WTC11 (cell line): ENCODE measurements around the gene GPR26. TPM values are rescaled to one million over a fixed set of nuclear protein-coding genes. Genes with fewer than 3 reads are reported as not detected.

Source experiments
- ATAC-seq: fragments of 200-7000 bp; cut with Tn5 transposase; 2 replicates; pipeline ENCODE4 v1.10.0; 2021; ENCODE audit warnings: mild to moderate bottlenecking, moderate library complexity
- Bru-seq: library from RNA; stranded (reverse); fragments of 400-500 nt; gene quantifications from one replicate; lab custom pipeline; 2021; lab: Mats Ljungman, UMichigan
- CTCF ChIA-PET: fragments of 300-600 bp; sonication (Branson Sonifier 250); formaldehyde crosslinking; loops from one replicate; lab custom pipeline; 2021; ENCODE audit warnings: antibody characterized with exemption; lab: Charles Lee
- POLR2A ChIA-PET: fragments of 350-600 bp; sonication (Branson Sonifier 250); formaldehyde crosslinking; loops from one replicate; lab custom pipeline; 2021; ENCODE audit warnings: antibody characterized with exemption; lab: Charles Lee
- DNase-seq: peaks from one replicate; pipeline ENCODE4 v3.0.0; 2021; ENCODE audit warnings: low spot score
- H3K27ac Mint-ChIP-seq: 2 replicates; pipeline ENCODE4 v1.8.0; 2021; ENCODE audit warnings: mixed read lengths
- H3K27me3 Mint-ChIP-seq: 2 replicates; pipeline ENCODE4 v1.8.0; 2021; ENCODE audit warnings: low read depth, mild to moderate bottlenecking, moderate library complexity, mixed read lengths
- H3K36me3 Mint-ChIP-seq: 2 replicates; pipeline ENCODE4 v1.8.0; 2021; ENCODE audit warnings: mixed read lengths
- H3K4me1 Mint-ChIP-seq: 2 replicates; pipeline ENCODE4 v1.8.0; 2022; ENCODE audit warnings: mixed read lengths
- H3K4me3 Mint-ChIP-seq: 2 replicates; pipeline ENCODE4 v1.8.0; 2021; ENCODE audit warnings: mild to moderate bottlenecking, moderate library complexity, mixed read lengths
- H3K9me3 Mint-ChIP-seq: 2 replicates; pipeline ENCODE4 v1.8.0; 2021; ENCODE audit warnings: mixed read lengths
- ELF4 ChIP-seq: sonication (generic); formaldehyde crosslinking; IDR thresholded peaks from 2 replicates; pipeline ENCODE4 v1.8.1; 2022; ENCODE audit warnings: low read depth, mild to moderate bottlenecking, moderate library complexity, missing genetic modification reagents
- ESRRA ChIP-seq: sonication (generic); formaldehyde crosslinking; IDR thresholded peaks from 2 replicates; pipeline ENCODE4 v1.8.1; 2022; ENCODE audit warnings: mild to moderate bottlenecking, missing genetic modification reagents, borderline replicate concordance
- FOXK1 ChIP-seq: sonication (generic); formaldehyde crosslinking; IDR thresholded peaks from 2 replicates; pipeline ENCODE4 v1.8.0; 2022; ENCODE audit warnings: mild to moderate bottlenecking, moderate library complexity, missing genetic modification reagents
- PRRX2 ChIP-seq: fragments of 250-450 bp; sonication (Bioruptor Pico); IDR thresholded peaks from 2 replicates; pipeline ENCODE4 v1.8.0; 2021; ENCODE audit warnings: mild to moderate bottlenecking
- SMAD3 ChIP-seq: sonication (generic); formaldehyde crosslinking; IDR thresholded peaks from 2 replicates; pipeline ENCODE4 v1.8.0; 2022; ENCODE audit warnings: missing genetic modification reagents, mild to moderate bottlenecking, borderline replicate concordance
- SP1 ChIP-seq: sonication (generic); formaldehyde crosslinking; conservative IDR thresholded peaks from 2 replicates; pipeline ENCODE4 v1.8.1; 2022; ENCODE audit warnings: missing genetic modification reagents
- TCF7 ChIP-seq: sonication (generic); formaldehyde crosslinking; IDR thresholded peaks from 2 replicates; pipeline ENCODE4 v1.8.0; 2022; ENCODE audit warnings: mild to moderate bottlenecking, low read depth, missing genetic modification reagents, moderate library complexity
- TP53 ChIP-seq: sonication (generic); formaldehyde crosslinking; IDR thresholded peaks from 2 replicates; pipeline ENCODE4 v1.8.1; 2023; ENCODE audit warnings: mild to moderate bottlenecking, missing genetic modification reagents
- ZNF138 ChIP-seq: sonication (generic); formaldehyde crosslinking; conservative IDR thresholded peaks from 2 replicates; pipeline ENCODE4 v1.8.1; 2022; ENCODE audit warnings: mild to moderate bottlenecking, moderate library complexity, missing genetic modification reagents
- ZNF232 ChIP-seq: sonication (generic); formaldehyde crosslinking; IDR thresholded peaks from 2 replicates; pipeline ENCODE4 v1.8.0; 2022; ENCODE audit warnings: mild to moderate bottlenecking, missing genetic modification reagents
- long read RNA-seq, 3 experiments: library from RNA in 1 of 3; library from capped mRNA in 1 of 3; library from polyadenylated mRNA in 1 of 3; unstranded in 2 of 3; stranded (forward) in 1 of 3; transcript quantifications; one replicate each; pipeline ENCODE4 v2.0.0, GENCODE V29; 2021
- total RNA-seq: library from RNA; stranded (reverse); gene quantifications from 3 replicates; pipeline ENCODE4 v1.2.3, GENCODE V29; 2021
- TF ChIP-seq, protein P1 (sequence below): fragments of 250-450 bp; sonication (Bioruptor Pico); IDR thresholded peaks from 2 replicates; pipeline ENCODE4 v2.1.2; 2022; ENCODE audit warnings: mild to moderate bottlenecking, moderate library complexity
- TF ChIP-seq, protein P2 (sequence below): sonication (generic); formaldehyde crosslinking; IDR thresholded peaks from 2 replicates; pipeline ENCODE4 v1.8.0; 2022; ENCODE audit warnings: missing genetic modification reagents
- TF ChIP-seq, protein P3 (sequence below): fragments of 250-450 bp; sonication (Bioruptor Pico); IDR thresholded peaks from 2 replicates; pipeline ENCODE4 v1.9.0; 2021; ENCODE audit warnings: mild to moderate bottlenecking, borderline replicate concordance
- TF ChIP-seq, protein P4 (sequence below): sonication (generic); formaldehyde crosslinking; IDR thresholded peaks from 2 replicates; pipeline ENCODE4 v1.8.1; 2022; ENCODE audit warnings: low read depth, missing genetic modification reagents, borderline replicate concordance
- TF ChIP-seq, protein P5 (sequence below): sonication (generic); formaldehyde crosslinking; IDR thresholded peaks from 2 replicates; pipeline ENCODE4 v1.8.0; 2022; ENCODE audit warnings: mild to moderate bottlenecking, missing genetic modification reagents
- TF ChIP-seq, protein P6 (sequence below): sonication (generic); formaldehyde crosslinking; IDR thresholded peaks from 2 replicates; pipeline ENCODE4 v1.8.1; 2023; ENCODE audit warnings: mild to moderate bottlenecking, missing genetic modification reagents
- TF ChIP-seq, protein P7 (sequence below): sonication (generic); formaldehyde crosslinking; IDR thresholded peaks from 2 replicates; pipeline ENCODE4 v1.8.0; 2022; ENCODE audit warnings: mild to moderate bottlenecking, missing genetic modification reagents
- TF ChIP-seq, protein P8 (sequence below): sonication (generic); formaldehyde crosslinking; IDR thresholded peaks from 2 replicates; pipeline ENCODE4 v1.8.0; 2023; ENCODE audit warnings: missing genetic modification reagents

The GPR26 gene, protein sequence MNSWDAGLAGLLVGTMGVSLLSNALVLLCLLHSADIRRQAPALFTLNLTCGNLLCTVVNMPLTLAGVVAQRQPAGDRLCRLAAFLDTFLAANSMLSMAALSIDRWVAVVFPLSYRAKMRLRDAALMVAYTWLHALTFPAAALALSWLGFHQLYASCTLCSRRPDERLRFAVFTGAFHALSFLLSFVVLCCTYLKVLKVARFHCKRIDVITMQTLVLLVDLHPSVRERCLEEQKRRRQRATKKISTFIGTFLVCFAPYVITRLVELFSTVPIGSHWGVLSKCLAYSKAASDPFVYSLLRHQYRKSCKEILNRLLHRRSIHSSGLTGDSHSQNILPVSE
- total RNA-seq (0.05 to 0.07 TPM (median 0.07 TPM) in 3 replicates), Bru-seq, nascent RNA (percentile 9 among the genes with signal in this experiment)
- long read RNA-seq, experiment 1, partial matches to known transcripts = 0 of 1 reads
- long read RNA-seq, experiment 1, other reads (novel, unspliced or antisense) = 1 of 1 reads
- long read RNA-seq, experiment 2 = 0 reads
- long read RNA-seq, experiment 3 = 0 reads

DNA sequence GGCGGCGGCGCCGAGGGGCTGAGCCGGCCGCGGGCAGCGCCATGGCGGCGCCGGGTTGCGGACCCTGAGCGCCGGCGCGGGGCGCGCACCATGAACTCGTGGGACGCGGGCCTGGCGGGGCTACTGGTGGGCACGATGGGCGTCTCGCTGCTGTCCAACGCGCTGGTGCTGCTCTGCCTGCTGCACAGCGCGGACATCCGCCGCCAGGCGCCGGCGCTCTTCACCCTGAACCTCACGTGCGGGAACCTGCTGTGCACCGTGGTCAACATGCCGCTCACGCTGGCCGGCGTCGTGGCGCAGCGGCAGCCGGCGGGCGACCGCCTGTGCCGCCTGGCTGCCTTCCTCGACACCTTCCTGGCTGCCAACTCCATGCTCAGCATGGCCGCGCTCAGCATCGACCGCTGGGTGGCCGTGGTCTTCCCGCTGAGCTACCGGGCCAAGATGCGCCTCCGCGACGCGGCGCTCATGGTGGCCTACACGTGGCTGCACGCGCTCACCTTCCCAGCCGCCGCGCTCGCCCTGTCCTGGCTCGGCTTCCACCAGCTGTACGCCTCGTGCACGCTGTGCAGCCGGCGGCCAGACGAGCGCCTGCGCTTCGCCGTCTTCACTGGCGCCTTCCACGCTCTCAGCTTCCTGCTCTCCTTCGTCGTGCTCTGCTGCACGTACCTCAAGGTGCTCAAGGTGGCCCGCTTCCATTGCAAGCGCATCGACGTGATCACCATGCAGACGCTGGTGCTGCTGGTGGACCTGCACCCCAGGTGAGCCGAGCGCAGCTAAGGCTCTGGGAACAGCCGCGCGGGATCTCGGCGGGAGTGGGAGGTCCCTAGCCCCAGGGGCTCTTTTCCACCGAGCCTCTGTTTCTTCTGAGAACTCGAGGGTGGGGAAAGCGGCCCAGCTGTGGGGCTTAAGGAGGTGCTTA lies at the start of gene GPR26:
TSS of gene GPR26 (plus strand) at position 38 of the 919 bp plus-strand sequence. CDS start at position 91, 53 bp downstream.
- CTCF ChIA-PET = interaction anchor here (0.6 to 6.9 kb wide), 8 partner anchors 11 to 300 kb away, joined by 3 to 105 read pairs (median 4); no protein-coding TSS in a partner anchor
- peaks cover 2% of the 10 kb centered on the region; the same call in 1 of the 2 replicates for H3K36me3 Mint-ChIP-seq
- H3K4me1 Mint-ChIP-seq = peaks cover 16% of the 10 kb centered on the region
- H3K27me3 Mint-ChIP-seq = peaks cover 58% of the 10 kb centered on the region
- H3K27ac Mint-ChIP-seq = no peak within 1 kb of the TSS
- peak within 1 kb of the TSS; percentile 72 for H3K4me3 Mint-ChIP-seq
- POLR2A ChIA-PET = no interaction called here
- ATAC-seq (peak; percentile 66), DNase-seq (peak; percentile 63)
- H3K9me3 Mint-ChIP-seq = no peaks in the 10 kb centered on the region
- TF ChIP-seq, protein P1, sequence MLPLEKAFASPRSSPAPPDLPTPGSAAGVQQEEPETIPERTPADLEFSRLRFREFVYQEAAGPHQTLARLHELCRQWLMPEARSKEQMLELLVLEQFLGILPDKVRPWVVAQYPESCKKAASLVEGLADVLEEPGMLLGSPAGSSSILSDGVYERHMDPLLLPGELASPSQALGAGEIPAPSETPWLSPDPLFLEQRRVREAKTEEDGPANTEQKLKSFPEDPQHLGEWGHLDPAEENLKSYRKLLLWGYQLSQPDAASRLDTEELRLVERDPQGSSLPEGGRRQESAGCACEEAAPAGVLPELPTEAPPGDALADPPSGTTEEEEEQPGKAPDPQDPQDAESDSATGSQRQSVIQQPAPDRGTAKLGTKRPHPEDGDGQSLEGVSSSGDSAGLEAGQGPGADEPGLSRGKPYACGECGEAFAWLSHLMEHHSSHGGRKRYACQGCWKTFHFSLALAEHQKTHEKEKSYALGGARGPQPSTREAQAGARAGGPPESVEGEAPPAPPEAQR (CRISPR knock-in tag) = 0 out of 2 replicates have a peak, but pooled peaks have one; percentile 23
- peak; percentile 97; the same call in 1 of the 2 replicates for TF ChIP-seq ZNF232
- TF ChIP-seq, protein P2, sequence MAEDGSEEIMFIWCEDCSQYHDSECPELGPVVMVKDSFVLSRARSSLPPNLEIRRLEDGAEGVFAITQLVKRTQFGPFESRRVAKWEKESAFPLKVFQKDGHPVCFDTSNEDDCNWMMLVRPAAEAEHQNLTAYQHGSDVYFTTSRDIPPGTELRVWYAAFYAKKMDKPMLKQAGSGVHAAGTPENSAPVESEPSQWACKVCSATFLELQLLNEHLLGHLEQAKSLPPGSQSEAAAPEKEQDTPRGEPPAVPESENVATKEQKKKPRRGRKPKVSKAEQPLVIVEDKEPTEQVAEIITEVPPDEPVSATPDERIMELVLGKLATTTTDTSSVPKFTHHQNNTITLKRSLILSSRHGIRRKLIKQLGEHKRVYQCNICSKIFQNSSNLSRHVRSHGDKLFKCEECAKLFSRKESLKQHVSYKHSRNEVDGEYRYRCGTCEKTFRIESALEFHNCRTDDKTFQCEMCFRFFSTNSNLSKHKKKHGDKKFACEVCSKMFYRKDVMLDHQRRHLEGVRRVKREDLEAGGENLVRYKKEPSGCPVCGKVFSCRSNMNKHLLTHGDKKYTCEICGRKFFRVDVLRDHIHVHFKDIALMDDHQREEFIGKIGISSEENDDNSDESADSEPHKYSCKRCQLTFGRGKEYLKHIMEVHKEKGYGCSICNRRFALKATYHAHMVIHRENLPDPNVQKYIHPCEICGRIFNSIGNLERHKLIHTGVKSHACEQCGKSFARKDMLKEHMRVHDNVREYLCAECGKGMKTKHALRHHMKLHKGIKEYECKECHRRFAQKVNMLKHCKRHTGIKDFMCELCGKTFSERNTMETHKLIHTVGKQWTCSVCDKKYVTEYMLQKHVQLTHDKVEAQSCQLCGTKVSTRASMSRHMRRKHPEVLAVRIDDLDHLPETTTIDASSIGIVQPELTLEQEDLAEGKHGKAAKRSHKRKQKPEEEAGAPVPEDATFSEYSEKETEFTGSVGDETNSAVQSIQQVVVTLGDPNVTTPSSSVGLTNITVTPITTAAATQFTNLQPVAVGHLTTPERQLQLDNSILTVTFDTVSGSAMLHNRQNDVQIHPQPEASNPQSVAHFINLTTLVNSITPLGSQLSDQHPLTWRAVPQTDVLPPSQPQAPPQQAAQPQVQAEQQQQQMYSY (CRISPR knock-in tag) = peak; percentile 74
- TF ChIP-seq FOXK1 (CRISPR knock-in tag) = peak; percentile 97
- TF ChIP-seq, protein P3, sequence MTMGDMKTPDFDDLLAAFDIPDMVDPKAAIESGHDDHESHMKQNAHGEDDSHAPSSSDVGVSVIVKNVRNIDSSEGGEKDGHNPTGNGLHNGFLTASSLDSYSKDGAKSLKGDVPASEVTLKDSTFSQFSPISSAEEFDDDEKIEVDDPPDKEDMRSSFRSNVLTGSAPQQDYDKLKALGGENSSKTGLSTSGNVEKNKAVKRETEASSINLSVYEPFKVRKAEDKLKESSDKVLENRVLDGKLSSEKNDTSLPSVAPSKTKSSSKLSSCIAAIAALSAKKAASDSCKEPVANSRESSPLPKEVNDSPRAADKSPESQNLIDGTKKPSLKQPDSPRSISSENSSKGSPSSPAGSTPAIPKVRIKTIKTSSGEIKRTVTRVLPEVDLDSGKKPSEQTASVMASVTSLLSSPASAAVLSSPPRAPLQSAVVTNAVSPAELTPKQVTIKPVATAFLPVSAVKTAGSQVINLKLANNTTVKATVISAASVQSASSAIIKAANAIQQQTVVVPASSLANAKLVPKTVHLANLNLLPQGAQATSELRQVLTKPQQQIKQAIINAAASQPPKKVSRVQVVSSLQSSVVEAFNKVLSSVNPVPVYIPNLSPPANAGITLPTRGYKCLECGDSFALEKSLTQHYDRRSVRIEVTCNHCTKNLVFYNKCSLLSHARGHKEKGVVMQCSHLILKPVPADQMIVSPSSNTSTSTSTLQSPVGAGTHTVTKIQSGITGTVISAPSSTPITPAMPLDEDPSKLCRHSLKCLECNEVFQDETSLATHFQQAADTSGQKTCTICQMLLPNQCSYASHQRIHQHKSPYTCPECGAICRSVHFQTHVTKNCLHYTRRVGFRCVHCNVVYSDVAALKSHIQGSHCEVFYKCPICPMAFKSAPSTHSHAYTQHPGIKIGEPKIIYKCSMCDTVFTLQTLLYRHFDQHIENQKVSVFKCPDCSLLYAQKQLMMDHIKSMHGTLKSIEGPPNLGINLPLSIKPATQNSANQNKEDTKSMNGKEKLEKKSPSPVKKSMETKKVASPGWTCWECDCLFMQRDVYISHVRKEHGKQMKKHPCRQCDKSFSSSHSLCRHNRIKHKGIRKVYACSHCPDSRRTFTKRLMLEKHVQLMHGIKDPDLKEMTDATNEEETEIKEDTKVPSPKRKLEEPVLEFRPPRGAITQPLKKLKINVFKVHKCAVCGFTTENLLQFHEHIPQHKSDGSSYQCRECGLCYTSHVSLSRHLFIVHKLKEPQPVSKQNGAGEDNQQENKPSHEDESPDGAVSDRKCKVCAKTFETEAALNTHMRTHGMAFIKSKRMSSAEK (CRISPR knock-in tag) = peak; percentile 87
- TF ChIP-seq, protein P4, sequence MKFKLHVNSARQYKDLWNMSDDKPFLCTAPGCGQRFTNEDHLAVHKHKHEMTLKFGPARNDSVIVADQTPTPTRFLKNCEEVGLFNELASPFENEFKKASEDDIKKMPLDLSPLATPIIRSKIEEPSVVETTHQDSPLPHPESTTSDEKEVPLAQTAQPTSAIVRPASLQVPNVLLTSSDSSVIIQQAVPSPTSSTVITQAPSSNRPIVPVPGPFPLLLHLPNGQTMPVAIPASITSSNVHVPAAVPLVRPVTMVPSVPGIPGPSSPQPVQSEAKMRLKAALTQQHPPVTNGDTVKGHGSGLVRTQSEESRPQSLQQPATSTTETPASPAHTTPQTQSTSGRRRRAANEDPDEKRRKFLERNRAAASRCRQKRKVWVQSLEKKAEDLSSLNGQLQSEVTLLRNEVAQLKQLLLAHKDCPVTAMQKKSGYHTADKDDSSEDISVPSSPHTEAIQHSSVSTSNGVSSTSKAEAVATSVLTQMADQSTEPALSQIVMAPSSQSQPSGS = peak; percentile 96
- peak; percentile 98 for TF ChIP-seq TCF7
- no peak; the same call in 1 of the 2 replicates for TF ChIP-seq PRRX2 (CRISPR knock-in tag)
- peak; percentile 76 for TF ChIP-seq SP1
- TF ChIP-seq SMAD3 (CRISPR knock-in tag) = peak; percentile 96; the same call in 1 of the 2 replicates
- TF ChIP-seq, protein P5, sequence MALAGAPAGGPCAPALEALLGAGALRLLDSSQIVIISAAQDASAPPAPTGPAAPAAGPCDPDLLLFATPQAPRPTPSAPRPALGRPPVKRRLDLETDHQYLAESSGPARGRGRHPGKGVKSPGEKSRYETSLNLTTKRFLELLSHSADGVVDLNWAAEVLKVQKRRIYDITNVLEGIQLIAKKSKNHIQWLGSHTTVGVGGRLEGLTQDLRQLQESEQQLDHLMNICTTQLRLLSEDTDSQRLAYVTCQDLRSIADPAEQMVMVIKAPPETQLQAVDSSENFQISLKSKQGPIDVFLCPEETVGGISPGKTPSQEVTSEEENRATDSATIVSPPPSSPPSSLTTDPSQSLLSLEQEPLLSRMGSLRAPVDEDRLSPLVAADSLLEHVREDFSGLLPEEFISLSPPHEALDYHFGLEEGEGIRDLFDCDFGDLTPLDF (CRISPR knock-in tag) = peak; percentile 97
- TF ChIP-seq ELF4 (CRISPR knock-in tag) = peak; percentile 98
- TF ChIP-seq, protein P6, sequence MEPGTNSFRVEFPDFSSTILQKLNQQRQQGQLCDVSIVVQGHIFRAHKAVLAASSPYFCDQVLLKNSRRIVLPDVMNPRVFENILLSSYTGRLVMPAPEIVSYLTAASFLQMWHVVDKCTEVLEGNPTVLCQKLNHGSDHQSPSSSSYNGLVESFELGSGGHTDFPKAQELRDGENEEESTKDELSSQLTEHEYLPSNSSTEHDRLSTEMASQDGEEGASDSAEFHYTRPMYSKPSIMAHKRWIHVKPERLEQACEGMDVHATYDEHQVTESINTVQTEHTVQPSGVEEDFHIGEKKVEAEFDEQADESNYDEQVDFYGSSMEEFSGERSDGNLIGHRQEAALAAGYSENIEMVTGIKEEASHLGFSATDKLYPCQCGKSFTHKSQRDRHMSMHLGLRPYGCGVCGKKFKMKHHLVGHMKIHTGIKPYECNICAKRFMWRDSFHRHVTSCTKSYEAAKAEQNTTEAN (CRISPR knock-in tag) = peak; percentile 99
- TF ChIP-seq ESRRA = peak; percentile 96
- peak; percentile 96 for TF ChIP-seq ZNF138 (CRISPR knock-in tag)
- TF ChIP-seq, protein P7, sequence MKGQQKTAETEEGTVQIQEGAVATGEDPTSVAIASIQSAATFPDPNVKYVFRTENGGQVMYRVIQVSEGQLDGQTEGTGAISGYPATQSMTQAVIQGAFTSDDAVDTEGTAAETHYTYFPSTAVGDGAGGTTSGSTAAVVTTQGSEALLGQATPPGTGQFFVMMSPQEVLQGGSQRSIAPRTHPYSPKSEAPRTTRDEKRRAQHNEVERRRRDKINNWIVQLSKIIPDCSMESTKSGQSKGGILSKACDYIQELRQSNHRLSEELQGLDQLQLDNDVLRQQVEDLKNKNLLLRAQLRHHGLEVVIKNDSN (CRISPR knock-in tag) = peak; percentile 85
- TF ChIP-seq, protein P8, sequence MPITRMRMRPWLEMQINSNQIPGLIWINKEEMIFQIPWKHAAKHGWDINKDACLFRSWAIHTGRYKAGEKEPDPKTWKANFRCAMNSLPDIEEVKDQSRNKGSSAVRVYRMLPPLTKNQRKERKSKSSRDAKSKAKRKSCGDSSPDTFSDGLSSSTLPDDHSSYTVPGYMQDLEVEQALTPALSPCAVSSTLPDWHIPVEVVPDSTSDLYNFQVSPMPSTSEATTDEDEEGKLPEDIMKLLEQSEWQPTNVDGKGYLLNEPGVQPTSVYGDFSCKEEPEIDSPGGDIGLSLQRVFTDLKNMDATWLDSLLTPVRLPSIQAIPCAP = peak; percentile 98
- peak; percentile 99 for TF ChIP-seq TP53
